ENCODE results near the gene EEF1AKMT2. TPM values are rescaled to one million over a fixed set of nuclear protein-coding genes. Genes with fewer than 3 reads are reported as not detected.

EEF1AKMT2 gene
- total and polyA plus RNA-seq, 9 donors = 11.9 to 25.8 (median 20.5) TPM

DNA sequence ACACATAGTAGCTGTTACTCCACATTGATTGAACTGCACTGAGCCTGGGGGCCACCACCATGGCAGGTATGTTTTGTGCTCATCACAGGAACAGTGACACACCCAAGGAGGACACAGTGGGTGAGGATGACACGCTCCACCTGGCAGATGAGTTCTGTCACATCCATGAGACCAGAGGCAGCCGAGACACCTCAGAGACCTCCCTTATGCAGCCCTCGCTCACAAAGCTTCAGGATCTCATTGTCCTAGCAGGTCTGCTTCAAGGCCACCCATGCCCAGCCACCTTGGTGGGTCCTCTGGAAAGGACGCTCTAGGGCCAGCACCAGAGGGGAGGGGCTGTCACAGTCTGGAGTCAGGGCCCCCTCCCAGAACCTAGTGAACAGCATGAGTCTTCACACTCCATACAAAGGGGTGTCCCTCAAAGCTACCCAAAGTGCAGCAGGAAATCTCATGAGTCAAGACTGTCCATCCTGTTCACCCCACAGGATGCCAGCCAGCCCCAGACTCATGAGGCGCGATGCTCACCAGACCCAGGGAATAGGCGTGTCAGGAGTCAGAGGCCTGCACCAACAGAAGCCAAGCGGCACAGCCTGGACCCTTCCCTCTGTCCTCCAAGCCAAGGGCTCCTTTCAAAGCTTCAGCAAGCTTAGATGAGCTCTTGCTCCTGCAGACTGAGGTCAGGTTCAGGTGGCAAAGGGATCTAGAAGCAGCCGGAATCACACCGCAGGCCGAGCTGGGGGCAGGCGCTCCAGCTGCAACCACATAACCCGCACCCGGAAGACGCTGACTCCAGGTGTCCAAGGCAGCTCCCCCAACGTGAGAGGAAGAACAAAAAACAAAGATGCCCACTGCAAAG, 57.1 kb downstream of the EEF1AKMT2 start:
- intact Hi-C loops (cut with DNase I) = loop anchor here in 2 of 4 donors (5.0 kb wide), 2 partner anchors 32 to 87 kb away; no protein-coding TSS in a partner anchor
- TF ChIP-seq, protein P1, sequence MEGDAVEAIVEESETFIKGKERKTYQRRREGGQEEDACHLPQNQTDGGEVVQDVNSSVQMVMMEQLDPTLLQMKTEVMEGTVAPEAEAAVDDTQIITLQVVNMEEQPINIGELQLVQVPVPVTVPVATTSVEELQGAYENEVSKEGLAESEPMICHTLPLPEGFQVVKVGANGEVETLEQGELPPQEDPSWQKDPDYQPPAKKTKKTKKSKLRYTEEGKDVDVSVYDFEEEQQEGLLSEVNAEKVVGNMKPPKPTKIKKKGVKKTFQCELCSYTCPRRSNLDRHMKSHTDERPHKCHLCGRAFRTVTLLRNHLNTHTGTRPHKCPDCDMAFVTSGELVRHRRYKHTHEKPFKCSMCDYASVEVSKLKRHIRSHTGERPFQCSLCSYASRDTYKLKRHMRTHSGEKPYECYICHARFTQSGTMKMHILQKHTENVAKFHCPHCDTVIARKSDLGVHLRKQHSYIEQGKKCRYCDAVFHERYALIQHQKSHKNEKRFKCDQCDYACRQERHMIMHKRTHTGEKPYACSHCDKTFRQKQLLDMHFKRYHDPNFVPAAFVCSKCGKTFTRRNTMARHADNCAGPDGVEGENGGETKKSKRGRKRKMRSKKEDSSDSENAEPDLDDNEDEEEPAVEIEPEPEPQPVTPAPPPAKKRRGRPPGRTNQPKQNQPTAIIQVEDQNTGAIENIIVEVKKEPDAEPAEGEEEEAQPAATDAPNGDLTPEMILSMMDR (IDR thresholded peaks at IDR 0.05) = no peak
- TF ChIP-seq EP300 (IDR thresholded peaks at IDR 0.05) (no peak), POLR2A (IDR thresholded peaks at IDR 0.05) (no peak)
- H3K27ac ChIP-seq = peak overlapping the region; percentile 41 to 78
- H3K36me3 ChIP-seq = no peaks in the 10 kb centered on the region
- peaks cover 76% of the 10 kb centered on the region for H3K4me1 ChIP-seq (ENCODE audit: insufficient read depth)
- H3K4me3 ChIP-seq = no peak overlapping the region
- no peaks in the 10 kb centered on the region for H3K27me3 ChIP-seq
- H3K9me3 ChIP-seq = no peaks in the 10 kb centered on the region
- WGBS, 3 donors = 62 to 78% (median 66%) methylated on average over 16 of the region's 16 CpGs
- DNase-seq = peak in 1 of 5 donors; percentile 31

DNA sequence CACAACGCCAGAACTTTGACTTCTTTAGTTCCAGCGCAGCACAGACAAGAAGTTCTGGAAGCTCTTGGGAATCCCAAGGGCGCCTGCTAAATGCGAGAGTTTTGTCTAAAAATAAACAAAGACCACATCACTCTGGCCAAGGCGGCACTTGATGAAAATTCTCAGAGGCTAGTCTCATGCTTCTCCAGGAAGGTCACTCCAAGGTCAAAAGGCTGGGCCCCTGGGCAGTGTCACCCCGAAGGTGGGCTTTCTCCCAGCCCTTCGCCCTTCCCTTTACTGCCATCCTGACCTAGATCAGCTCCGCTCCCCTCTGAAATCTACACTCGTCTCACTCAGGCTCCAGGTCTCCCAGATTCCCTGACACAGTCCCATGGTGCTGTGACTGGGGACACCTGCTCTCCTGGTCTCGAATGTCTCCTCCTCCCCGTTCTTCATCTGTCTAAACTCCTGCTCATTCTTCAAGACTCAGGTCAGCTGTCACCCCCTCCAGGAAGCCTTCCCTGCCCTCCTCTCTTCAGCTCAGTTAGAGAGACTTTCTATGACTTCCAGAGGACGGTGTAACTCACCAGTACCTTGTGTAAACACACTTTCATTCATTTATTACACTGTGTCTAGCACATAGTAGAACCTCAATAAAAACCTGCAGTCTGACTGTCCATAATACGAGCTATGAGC, 58.0 kb downstream of the EEF1AKMT2 start:
- Histone ChIP-seq H3K36me3 (no peaks in the 10 kb centered on the region), H3K4me1 (ENCODE audit: insufficient read depth) (peaks cover 74% of the 10 kb centered on the region), H3K27ac (peak overlapping the region; percentile 41 to 78), H3K27me3 (no peaks in the 10 kb centered on the region), H3K4me3 (no peak overlapping the region), H3K9me3 (no peaks in the 10 kb centered on the region)
- WGBS, 3 donors = 47 to 55% (median 51%) methylated on average over 13 of the region's 13 CpGs
- intact Hi-C loops (cut with DNase I) = no loop called here
- TF ChIP-seq POLR2A (IDR thresholded peaks at IDR 0.05) (no peak), EP300 (IDR thresholded peaks at IDR 0.05) (no peak)
- TF ChIP-seq, protein P1 (IDR thresholded peaks at IDR 0.05) = no peak
- peak in 1 of 5 donors; percentile 45 for DNase-seq

DNA sequence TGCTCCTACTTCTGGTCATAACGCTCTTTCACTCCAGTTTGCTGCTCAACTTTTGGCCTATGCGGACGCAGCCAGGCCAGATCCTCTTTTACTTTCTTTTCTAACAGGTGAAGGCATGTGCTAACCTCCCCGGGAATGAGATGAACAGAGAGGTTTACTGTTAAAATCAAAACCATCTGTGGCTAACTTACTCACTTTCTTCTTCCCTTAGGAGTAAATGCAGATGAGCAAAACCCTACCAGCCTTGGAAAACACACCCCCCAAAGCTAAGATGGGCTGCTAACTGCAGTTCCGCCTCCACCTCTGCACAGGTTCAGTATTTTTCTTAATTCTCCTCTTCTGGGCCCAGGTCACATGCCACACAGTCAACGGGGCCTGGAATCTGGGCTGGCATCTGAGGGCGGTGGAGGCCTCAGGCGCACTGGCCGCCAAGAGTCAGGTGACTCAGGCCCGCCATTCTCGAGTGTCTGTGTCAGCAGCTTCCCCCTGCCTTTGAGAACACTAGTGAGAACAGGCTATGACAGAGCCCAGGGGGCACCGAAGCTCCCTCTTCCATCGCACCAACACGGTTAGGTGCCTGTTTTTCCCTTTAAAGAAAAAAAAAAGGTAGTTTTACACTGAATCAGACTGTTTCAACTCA, 58.6 kb downstream of the EEF1AKMT2 start:
- Histone ChIP-seq H3K27me3 (no peaks in the 10 kb centered on the region), H3K27ac (peak overlapping the region; percentile 28 to 78), H3K9me3 (no peaks in the 10 kb centered on the region), H3K4me3 (no peak overlapping the region), H3K4me1 (ENCODE audit: insufficient read depth) (peaks cover 74% of the 10 kb centered on the region), H3K36me3 (no peaks in the 10 kb centered on the region)
- intact Hi-C loops (cut with DNase I) = no loop called here
- 42 to 64% (median 49%) methylated on average over 14 of the region's 14 CpGs for WGBS, 3 donors
- DNase-seq = peak in 4 of 5 donors; percentile 53 to 70 (median 60)
- TF ChIP-seq, protein P1 (IDR thresholded peaks at IDR 0.05) = no peak
- no peak for TF ChIP-seq EP300 (IDR thresholded peaks at IDR 0.05)
- TF ChIP-seq POLR2A (IDR thresholded peaks at IDR 0.05) = no peak

DNA sequence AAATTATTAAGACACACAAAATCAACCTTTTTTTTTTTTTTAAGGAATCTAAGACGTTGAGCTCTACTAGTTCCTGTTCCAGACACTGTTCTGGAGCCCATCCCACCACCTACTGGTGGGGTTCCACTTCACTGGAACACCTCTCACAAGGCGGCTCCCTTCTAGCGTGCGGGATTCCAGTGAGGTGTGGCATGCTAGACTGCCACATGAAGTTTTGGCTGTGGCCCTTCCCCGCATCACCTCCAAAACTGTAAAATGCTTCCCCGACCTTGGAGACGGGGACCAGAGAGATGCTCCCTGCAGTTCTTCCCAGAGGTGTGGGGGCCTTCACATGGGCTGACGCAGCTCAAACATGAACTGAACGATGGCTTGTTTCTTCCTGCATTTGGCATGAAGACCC, 60.1 kb downstream of the EEF1AKMT2 start:
- Histone ChIP-seq H3K9me3 (no peaks in the 10 kb centered on the region), H3K36me3 (no peaks in the 10 kb centered on the region), H3K4me3 (no peak overlapping the region), H3K27ac (peak overlapping the region in 1 of 2 donors; percentile 24), H3K4me1 (ENCODE audit: insufficient read depth) (peaks cover 66% of the 10 kb centered on the region), H3K27me3 (no peaks in the 10 kb centered on the region)
- TF ChIP-seq, protein P1 (IDR thresholded peaks at IDR 0.05) = no peak
- TF ChIP-seq POLR2A (IDR thresholded peaks at IDR 0.05) (no peak), EP300 (IDR thresholded peaks at IDR 0.05) (no peak)
- intact Hi-C loops (cut with DNase I) = no loop called here
- WGBS, 3 donors = 80 to 83% (median 81%) methylated on average over 9 of the region's 9 CpGs
- peak in 2 of 5 donors; percentile 17 to 18 for DNase-seq
